Stimulated activated CD8-positive, alpha-beta memory T cell treated with anti-CD3 and anti-CD28 coated beads, Interleukin-7, amount 100 ng/mL, for 1 hour (primary cell): ENCODE data around the gene COL9A3.

Experiments used
- DNase-seq, 2 donors: peaks; one replicate each; pipeline ENCODE4 v3.0.0-alpha.2; 2020; ENCODE audit warnings: low read depth in 2 of 2

The COL9A3 gene

DNA sequence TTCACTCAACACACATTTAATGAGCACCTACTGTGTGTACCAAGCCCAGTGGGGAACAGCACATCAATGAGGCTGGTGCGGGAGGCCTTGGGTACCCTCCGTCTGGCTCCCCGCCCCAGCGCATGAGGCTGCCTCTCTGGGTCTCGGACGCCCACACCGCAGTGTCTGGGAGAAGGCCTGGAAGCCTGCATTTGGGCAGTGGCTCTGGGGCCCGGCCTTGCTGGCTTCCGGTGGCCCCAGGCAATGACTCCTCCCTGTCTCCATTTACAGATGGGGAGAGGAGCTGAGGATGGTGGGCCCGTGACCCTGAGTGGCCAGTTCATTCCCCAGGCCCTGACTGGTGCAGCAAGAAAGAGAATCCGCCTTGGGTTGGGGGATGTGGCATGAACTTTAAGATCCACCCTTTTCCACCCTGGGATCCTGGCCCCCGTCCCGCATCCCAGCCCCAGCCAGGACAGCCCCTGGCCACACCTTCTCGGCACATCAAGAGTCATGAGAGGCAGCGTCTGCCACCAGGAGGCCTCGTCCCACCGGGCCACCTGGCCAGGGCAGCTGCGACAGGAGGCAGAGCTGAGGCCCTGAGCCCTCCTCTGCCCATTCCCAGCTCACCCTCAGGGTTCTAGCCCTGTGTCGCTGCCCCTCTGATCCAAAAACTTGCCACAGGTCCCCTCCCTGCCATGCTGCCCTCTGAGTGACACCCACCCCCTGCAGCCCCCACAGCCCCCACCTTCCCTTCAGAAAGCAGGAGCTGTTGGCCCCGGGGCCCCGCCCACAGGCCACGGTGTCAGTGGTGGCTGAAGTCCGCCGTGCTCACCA is 38.0 kb upstream of the COL9A3 start:
- no peak for DNase-seq

DNA sequence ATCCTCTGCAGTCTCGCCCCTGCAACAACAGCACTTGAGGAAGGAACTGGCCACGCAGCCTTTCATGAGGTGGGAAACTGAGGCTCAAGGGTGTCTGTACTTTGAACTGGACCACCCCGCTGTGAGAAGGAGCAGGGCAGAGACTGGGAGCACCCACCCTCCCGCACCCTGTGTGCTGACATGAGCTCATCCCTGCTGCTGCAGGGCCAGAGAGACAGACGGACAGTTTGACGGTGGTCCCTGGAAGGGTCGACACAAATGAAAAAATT is 37.5 kb upstream of the COL9A3 start:
- DNase-seq = no peak

- DNase-seq = no peak
Measured at GRCh38 chr20:62780204-62780603, 36.6 kb upstream of the COL9A3 start.

GRCh38 chr20:62780696-62781095 is 36.2 kb upstream of the COL9A3 start:
- no peak for DNase-seq

DNA sequence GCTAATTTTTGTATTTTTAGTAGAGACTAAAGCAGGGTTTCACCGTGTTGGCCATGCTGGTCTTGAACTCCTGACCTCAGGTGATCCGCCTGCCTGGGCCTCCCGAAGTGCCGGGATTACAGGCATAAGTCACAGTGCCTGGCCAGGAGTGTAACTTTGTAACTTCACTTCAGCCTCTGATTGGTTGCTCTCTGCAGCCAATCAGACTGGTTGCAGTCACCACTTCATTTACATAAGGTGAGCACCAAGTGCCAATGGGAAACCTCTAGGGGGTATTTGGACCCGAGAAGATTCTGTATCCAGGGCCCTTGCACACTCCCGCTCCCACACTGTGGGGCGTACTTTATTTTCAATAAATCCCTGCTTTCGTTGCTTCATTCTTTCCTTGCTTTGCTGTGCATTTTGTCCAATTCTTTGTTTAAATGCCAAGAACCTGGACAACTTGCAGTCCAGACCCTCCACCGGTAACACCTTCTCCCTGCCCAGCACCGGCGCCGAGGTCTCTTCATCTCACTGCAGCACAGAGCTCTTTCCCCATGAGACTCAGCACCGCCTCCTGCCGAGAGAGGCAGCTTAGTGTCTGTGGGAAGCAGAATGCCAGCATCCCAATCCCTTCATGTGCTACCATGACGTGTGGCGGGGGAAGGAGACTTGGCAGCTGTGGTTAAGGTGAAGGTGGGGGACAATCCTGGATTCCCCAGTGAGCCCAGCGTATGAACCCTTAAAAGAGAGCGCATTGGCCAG is 34.5 kb upstream of the COL9A3 start:
- no peak for DNase-seq

DNA sequence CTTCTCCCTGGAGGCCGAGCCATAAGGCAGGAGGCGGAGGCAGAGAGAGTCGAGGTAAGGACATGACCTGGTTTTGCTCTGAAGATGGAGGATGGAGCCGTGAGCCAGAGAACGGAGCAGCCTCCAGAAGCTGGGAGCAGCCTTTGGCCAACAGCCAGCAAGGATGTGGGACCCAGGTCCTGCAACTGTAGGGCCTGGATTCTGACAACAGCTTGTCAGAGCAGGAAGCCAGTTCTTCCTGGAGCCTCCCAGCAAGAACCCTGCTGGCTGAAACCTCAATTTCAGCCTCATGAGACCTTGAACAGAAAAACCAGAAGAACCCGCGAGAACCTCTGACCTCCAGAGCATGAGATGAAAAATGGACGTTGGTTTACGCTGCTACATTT is 34.0 kb upstream of the COL9A3 start:
- DNase-seq = no peak

GRCh38 chr20:62784497-62784896 is 32.4 kb upstream of the COL9A3 start:
- DNase-seq = no peak

DNA sequence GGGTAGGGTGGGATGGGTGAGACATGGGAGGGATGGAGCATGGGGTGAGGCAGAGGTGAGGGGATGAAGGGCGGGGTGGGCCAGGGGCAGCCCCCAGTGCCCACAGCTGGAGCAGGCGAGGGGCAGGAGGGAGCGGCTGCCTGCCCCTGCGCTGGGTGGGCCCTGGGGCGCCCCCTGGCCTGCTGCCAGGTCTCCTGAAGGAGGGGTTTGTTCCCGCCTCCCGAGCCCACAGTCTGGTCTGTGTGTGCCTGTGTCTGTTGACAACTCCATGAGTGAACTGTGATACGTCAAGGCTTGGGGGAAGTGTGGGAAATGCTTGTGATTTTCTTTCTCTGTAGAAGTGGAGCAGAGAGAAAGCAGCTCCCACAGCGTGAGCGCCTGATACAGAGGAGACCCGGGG is 31.5 kb upstream of the COL9A3 start:
- no peak for DNase-seq

DNA sequence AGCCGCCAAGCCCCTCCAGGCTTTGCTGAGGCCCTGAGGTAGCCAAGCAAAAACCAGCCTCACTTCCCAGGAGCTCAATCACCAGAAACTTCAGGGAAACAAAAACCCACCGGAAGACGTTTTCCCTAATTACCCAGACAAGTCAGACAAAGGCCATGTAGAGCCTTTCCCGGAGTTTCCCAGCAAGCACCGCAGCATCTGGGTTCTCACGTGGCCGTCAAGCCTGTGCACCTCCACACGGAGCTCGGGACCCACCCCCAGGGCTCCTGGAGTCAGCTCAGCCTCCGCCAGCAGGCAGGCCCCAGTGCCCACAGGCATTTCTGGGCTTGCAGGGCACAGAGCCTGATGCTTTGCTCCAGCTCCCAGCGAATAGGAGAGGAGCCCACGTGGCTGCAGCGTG is 30.7 kb upstream of the COL9A3 start:
- no peak for DNase-seq

DNA sequence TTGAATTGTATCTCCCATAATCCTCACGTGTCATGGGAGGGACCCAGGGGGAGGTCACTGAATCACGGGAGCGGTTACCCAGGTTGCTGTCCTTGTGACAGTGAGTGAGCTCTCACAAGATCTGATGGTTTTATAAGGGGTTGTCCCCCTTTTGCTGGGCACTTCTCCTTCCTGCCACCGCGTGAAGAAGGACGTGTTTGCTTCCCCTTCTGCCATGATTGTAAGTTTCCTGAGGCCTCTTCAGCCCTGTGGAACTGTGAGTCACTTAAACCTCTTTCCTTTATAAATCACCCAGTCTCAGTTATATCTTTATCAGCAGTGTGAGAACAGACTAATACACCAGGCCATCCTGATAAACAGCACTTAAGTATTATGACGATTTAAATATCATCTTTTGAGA is 29.5 kb upstream of the COL9A3 start:
- no peak for DNase-seq

DNA sequence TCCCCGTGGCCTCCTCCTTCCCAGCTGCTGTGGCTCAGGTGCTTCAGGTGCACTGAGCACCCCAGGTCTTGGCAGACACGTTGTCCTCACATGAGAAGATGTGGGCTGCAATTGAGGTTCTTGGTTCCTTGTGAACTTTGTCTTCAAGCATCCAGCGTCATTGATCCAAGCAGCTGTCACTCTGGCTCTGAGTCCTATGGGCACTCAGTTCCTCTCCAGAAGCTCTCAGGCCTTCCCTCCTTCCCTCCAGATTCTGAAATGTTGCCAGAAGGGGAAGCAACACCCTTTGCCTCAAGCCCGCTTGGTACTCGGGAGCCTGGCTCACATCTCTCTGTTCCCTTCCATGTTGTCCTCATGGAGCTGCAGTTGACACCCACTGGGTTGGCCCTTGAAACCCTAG is 29.0 kb upstream of the COL9A3 start:
- DNase-seq = no peak

- DNase-seq = no peak
Measured at GRCh38 chr20:62788607-62789006, 28.2 kb upstream of the COL9A3 start.

GRCh38 chr20:62790075-62790474 is 26.8 kb upstream of the COL9A3 start:
- no peak for DNase-seq

GRCh38 chr20:62791301-62792181 is 25.3 kb upstream of the COL9A3 start:
- DNase-seq = peak; percentile 37 to 45

- no peak for DNase-seq
Measured at GRCh38 chr20:62792182-62792939, 24.5 kb upstream of the COL9A3 start.

- DNase-seq = no peak
Measured at GRCh38 chr20:62792940-62793756, 23.7 kb upstream of the COL9A3 start.

- no peak for DNase-seq
Measured at GRCh38 chr20:62793757-62794006, 23.2 kb upstream of the COL9A3 start.

DNA sequence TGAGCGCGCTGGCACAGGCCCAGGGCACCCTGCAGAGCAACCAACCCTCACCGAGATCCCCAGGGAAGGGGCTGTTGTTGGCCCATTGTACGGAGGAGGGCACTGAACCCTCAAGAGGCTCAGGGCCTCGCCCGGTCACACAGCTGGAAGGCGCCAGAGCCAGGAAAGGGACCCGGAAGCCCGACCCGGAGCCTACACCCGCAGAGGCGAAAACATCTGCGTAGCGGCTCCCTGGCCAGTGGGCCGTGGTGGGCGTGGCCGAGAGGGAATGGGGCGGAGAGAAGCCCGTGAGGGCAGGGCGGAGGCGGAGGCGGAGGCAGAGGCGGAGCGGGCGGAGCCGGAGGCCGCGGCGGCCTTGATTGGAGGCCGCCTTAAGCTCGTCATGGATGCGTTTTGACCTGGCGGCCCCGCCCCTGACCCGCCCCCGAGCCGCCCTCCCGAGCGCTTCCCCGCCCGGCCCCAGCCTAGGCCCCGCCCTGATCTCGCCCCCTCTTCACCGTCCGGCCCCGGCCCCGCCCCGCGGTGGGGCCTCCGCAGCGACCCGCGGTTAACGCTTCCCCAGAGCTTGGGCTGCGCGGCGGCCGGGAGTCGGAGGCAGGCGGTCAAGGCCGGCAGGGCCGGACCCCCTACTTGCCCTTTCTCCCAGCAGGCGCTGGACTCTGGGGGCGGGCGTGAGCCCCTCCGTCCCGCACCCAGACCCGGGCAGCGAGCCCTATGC is 22.7 kb upstream of the COL9A3 start:
- peak; percentile 82 to 92 for DNase-seq

DNA sequence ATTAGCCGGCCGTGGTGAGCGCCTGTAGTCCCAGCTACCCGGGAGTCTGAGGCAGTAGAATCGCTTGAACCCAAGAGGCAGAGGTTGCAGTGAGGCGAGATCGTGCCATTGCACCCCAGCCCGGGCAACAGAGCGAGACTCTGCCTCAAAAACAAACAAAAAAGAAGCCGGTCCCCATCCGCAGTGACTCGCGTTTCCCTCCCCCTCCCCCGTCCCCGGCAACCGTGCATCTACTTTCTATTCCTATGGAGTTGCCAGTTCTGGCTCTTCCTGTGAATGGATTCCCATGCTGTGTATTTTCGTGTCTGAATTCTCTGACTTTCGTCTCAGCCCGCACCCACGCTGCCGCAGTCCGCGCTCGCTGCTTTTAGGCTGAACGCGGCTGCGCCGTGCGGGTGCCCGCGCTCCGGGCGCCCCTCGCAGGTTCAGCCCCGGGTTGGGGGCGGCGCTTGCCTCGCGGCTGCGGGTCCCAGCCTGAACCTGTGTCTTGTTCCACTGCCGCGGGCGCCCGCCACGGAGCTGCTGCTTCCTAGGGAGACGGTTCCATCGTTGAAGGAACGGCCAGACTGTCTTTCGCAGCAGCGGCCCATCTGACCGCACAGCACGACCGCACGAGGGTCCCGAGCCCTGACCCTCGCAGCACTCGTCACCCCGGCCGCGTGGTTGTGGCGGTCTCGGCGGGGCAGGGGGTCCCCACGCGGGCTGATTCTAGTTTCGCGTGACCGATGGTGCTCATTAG is 21.7 kb upstream of the COL9A3 start:
- DNase-seq = peak; percentile 35 to 41
